Measurements from ENCODE around the gene TBX18. TPM values are rescaled to one million over a fixed set of nuclear protein-coding genes. Genes with fewer than 3 reads are reported as not detected.

TBX18 gene
- total and polyA plus RNA-seq, 9 of the 15 experiments (the other 6 are each of a cell fraction or from before 2014, with no cell fraction given) = 4.0 to 36.1 (median 20.7) TPM

- TF ChIP-seq, protein P1, sequence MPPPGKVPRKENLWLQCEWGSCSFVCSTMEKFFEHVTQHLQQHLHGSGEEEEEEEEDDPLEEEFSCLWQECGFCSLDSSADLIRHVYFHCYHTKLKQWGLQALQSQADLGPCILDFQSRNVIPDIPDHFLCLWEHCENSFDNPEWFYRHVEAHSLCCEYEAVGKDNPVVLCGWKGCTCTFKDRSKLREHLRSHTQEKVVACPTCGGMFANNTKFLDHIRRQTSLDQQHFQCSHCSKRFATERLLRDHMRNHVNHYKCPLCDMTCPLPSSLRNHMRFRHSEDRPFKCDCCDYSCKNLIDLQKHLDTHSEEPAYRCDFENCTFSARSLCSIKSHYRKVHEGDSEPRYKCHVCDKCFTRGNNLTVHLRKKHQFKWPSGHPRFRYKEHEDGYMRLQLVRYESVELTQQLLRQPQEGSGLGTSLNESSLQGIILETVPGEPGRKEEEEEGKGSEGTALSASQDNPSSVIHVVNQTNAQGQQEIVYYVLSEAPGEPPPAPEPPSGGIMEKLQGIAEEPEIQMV (tag; conservative IDR thresholded peaks at IDR 0.05; ENCODE audit: low read depth) = no peak
- TF ChIP-seq BCOR (IDR thresholded peaks at IDR 0.05) (0 out of 2 replicates have a peak, but pooled peaks have one; percentile 9), CUX1 (CRISPR knock-in tag; IDR thresholded peaks at IDR 0.05) (no peak), HMGN3 (IDR thresholded peaks at IDR 0.05; ENCODE audit: borderline replicate concordance, extremely low read depth, insufficient read length, low read depth, low read length) (peak; percentile 78), HDAC3 (IDR thresholded peaks at IDR 0.05; ENCODE audit: borderline replicate concordance, partially characterized antibody) (no peak), IRF2 (CRISPR knock-in tag; IDR thresholded peaks at IDR 0.05) (no peak), DEAF1 (CRISPR knock-in tag; IDR thresholded peaks at IDR 0.05) (no peak), TFAP4 (CRISPR knock-in tag; IDR thresholded peaks at IDR 0.05; ENCODE audit: borderline replicate concordance) (peak; percentile 68), U2AF2 (optimal IDR thresholded peaks at IDR 0.05; ENCODE audit: low read depth, low read length) (no peak), ZNF695 (CRISPR knock-in tag; IDR thresholded peaks at IDR 0.05) (no peak), MTA1 (IDR thresholded peaks at IDR 0.05; ENCODE audit: borderline replicate concordance) (no peak), ILK (tag; IDR thresholded peaks at IDR 0.05; ENCODE audit: borderline replicate concordance, low read depth) (no peak), ZKSCAN1 (IDR thresholded peaks at IDR 0.05; ENCODE audit: low read depth, low read length) (no peak), SIRT6 (IDR thresholded peaks at IDR 0.05; ENCODE audit: low read depth, low read length) (no peak), HES1 (IDR thresholded peaks at IDR 0.05; ENCODE audit: low read depth) (no peak), BCL6 (CRISPR knock-in tag; IDR thresholded peaks at IDR 0.05) (no peak)
These were observed 1.2 kb downstream of the TBX18 start (continued) for GRCh38 chr6:84763003-84763885.
